CD4-positive, alpha-beta T cell (primary cell): ENCODE measurements around the gene DENND6B. TPM values are rescaled to one million over a fixed set of nuclear protein-coding genes. Genes with fewer than 3 reads are reported as not detected.

Experiments
- ATAC-seq: fragments of 200-7000 bp; cut with Tn5 transposase; one replicate; pipeline ENCODE4 v1.10.0; 2022; ENCODE audit warnings: mild to moderate bottlenecking; ENCODE audit not compliant: poor library complexity
- CTCF ChIA-PET: fragments of 350-600 bp; sonication (Branson Sonifier 250); formaldehyde crosslinking; loops from one replicate; lab custom pipeline; 2021; ENCODE audit warnings: antibody characterized with exemption, inconsistent platforms; lab: Charles Lee
- POLR2A ChIA-PET: fragments of 350-600 bp; sonication (Branson Sonifier 250); formaldehyde crosslinking; loops from one replicate; lab custom pipeline; 2021; ENCODE audit warnings: antibody characterized with exemption, inconsistent platforms; lab: Charles Lee
- DNase-seq, 14 experiments: peaks; one replicate each; pipeline ENCODE4 v3.0.0-alpha.2; 2013 to 2020; ENCODE audit warnings: mixed read lengths in 2 of 14
- H3K27ac ChIP-seq, 2 donors: one replicate each; pipeline versions ENCODE4 v1.5.1 to v1.7.0; 2013; ENCODE audit warnings: low read length in 2 of 2, low read depth in 1 of 2, mild to moderate bottlenecking in 1 of 2
- H3K27me3 ChIP-seq, 2 experiments: 1 replicate in 1 of 2; 2 replicates in 1 of 2; pipeline versions ENCODE4 v1.6.1 to v1.7.0; 2013; ENCODE audit warnings: low read length in 2 of 2, control low read depth in 1 of 2, mild to moderate bottlenecking in 1 of 2, moderate library complexity in 1 of 2; ENCODE audit not compliant: insufficient read depth in 2 of 2, control insufficient read depth in 1 of 2
- H3K36me3 ChIP-seq: one replicate; pipeline ENCODE4 v1.6.1; 2013; ENCODE audit warnings: low read length, control low read depth; ENCODE audit not compliant: insufficient read depth
- H3K4me1 ChIP-seq: one replicate; pipeline ENCODE4 v1.6.1; 2013; ENCODE audit warnings: low read length, control low read depth; ENCODE audit not compliant: insufficient read depth
- H3K4me3 ChIP-seq: one replicate; pipeline ENCODE4 v1.5.1; 2013; ENCODE audit warnings: mild to moderate bottlenecking, low read length, moderate library complexity
- H3K9me3 ChIP-seq, 2 experiments: 1 replicate in 1 of 2; 2 replicates in 1 of 2; pipeline versions ENCODE4 v1.6.1 to v1.7.0; 2013; ENCODE audit warnings: low read length in 2 of 2, mild to moderate bottlenecking in 2 of 2, control low read depth in 1 of 2, moderate library complexity in 1 of 2; ENCODE audit not compliant: control insufficient read depth in 1 of 2, insufficient read depth in 1 of 2
- H3K27ac Mint-ChIP-seq: one replicate; pipeline ENCODE4 v1.8.0; 2020; ENCODE audit warnings: mixed read lengths
- H3K27me3 Mint-ChIP-seq: one replicate; pipeline ENCODE4 v1.8.0; 2021; ENCODE audit warnings: mixed read lengths
- H3K36me3 Mint-ChIP-seq: one replicate; pipeline ENCODE4 v1.8.0; 2021; ENCODE audit warnings: low read depth, mixed read lengths
- H3K4me1 Mint-ChIP-seq: one replicate; pipeline ENCODE4 v1.8.0; 2021; ENCODE audit warnings: low read depth, mixed read lengths
- H3K4me3 Mint-ChIP-seq: one replicate; pipeline ENCODE4 v1.8.0; 2020; ENCODE audit warnings: mild to moderate bottlenecking, mixed read lengths
- H3K9me3 Mint-ChIP-seq: one replicate; pipeline ENCODE4 v1.8.0; 2020; ENCODE audit warnings: mixed read lengths
- CTCF ChIP-seq: fragments of 200-600 bp; IDR thresholded peaks from one replicate; pipeline ENCODE4 v1.8.0; 2022; ENCODE audit warnings: antibody characterized with exemption, mild to moderate bottlenecking
- intact Hi-C, 2 experiments: fragments of 100-400 bp; cut with DNase I in 1 of 2; cut with micrococcal nuclease in 1 of 2; formaldehyde crosslinking; loops; one replicate each; pipeline versions ENCODE4 v1.15.1 to v1.9.0; 2023 to 2025; cut with DNase I, micrococcal nuclease
- total RNA-seq, 174 experiments: library from RNA in 2 of 174; stranded (reverse) in 2 of 174; gene quantifications; one replicate each; pipeline ENCODE4 v1.2.3 and lab custom pipeline; 2021 to 2026

DENND6B gene
- total RNA-seq, 2 experiments from 2014 or later, result 1.8 to 1.9 TPM

GRCh38 chr22:50264946-50265669 lies 61.7 kb downstream of the DENND6B start:
- no peak for ATAC-seq

GRCh38 chr22:50264104-50264745 lies 62.6 kb downstream of the DENND6B start:
- no peak for DNase-seq
- peaks cover 15% of the 10 kb centered on the region for H3K4me1 Mint-ChIP-seq
- intact Hi-C loops, result no loop called here
- Histone ChIP-seq H3K4me3 (no peak overlapping the region), H3K27me3 (peaks cover 23 to 29% of the 10 kb centered on the region in 2 experiments), H3K27ac (no peak overlapping the region), H3K9me3 (peaks cover 0 to 29% of the 10 kb centered on the region in 2 experiments), H3K36me3 (no peaks in the 10 kb centered on the region), H3K4me1 (peaks cover 37% of the 10 kb centered on the region)
- no peak for TF ChIP-seq CTCF
- peak overlapping the region; percentile 20 for H3K4me3 Mint-ChIP-seq
- ChIA-PET POLR2A (no interaction called here), CTCF (no interaction called here)
- no peaks in the 10 kb centered on the region for H3K36me3 Mint-ChIP-seq
- ATAC-seq, result no peak
- no peak overlapping the region for H3K27ac Mint-ChIP-seq
- peaks cover 18% of the 10 kb centered on the region for H3K27me3 Mint-ChIP-seq
- H3K9me3 Mint-ChIP-seq, result no peaks in the 10 kb centered on the region

More at GRCh38 chr22:50264946-50265669, 61.7 kb downstream of the DENND6B start:
- Histone ChIP-seq H3K27ac (no peak overlapping the region), H3K4me3 (no peak overlapping the region), H3K4me1 (peaks cover 44% of the 10 kb centered on the region), H3K27me3 (peaks cover 23 to 27% of the 10 kb centered on the region in 2 experiments), H3K36me3 (no peaks in the 10 kb centered on the region), H3K9me3 (peaks cover 0 to 28% of the 10 kb centered on the region in 2 experiments)
- Mint-ChIP-seq H3K27ac (no peak overlapping the region), H3K36me3 (no peaks in the 10 kb centered on the region), H3K4me3 (no peak overlapping the region), H3K9me3 (no peaks in the 10 kb centered on the region), H3K4me1 (peaks cover 15% of the 10 kb centered on the region), H3K27me3 (peaks cover 17% of the 10 kb centered on the region)
- intact Hi-C loops, result no loop called here
- TF ChIP-seq CTCF, result no peak
- POLR2A ChIA-PET, result no interaction called here
- no peak for DNase-seq
- CTCF ChIA-PET, result no interaction called here

GRCh38 chr22:50262973-50263617 lies 63.7 kb downstream of the DENND6B start:
- ChIA-PET POLR2A (no interaction called here), CTCF (interaction anchor here (1.5 kb wide), 1 partner anchor 79 kb away, joined by 3 read pairs; no protein-coding TSS in a partner anchor)
- Mint-ChIP-seq H3K4me1 (peaks cover 8% of the 10 kb centered on the region), H3K27me3 (peaks cover 24% of the 10 kb centered on the region), H3K27ac (no peak overlapping the region), H3K36me3 (no peaks in the 10 kb centered on the region), H3K9me3 (no peaks in the 10 kb centered on the region), H3K4me3 (no peak overlapping the region)
- Histone ChIP-seq H3K4me1 (peaks cover 26% of the 10 kb centered on the region), H3K27me3 (peaks cover 23 to 29% of the 10 kb centered on the region in 2 experiments), H3K9me3 (peaks cover 0 to 29% of the 10 kb centered on the region in 2 experiments), H3K36me3 (no peaks in the 10 kb centered on the region), H3K27ac (no peak overlapping the region), H3K4me3 (no peak overlapping the region)
- DNase-seq (no peak), ATAC-seq (no peak)
- no peak for TF ChIP-seq CTCF
- intact Hi-C loops, result no loop called here
